Fibroblast of mammary gland (primary cell): ENCODE measurements around the gene CFTR.
A peak's percentile ranks its signal among the peaks of the same experiment; 100 is the strongest.

Source experiments
- DNase-seq: peaks from one replicate; pipeline ENCODE4 v3.0.0-alpha.2; 2010; ENCODE audit warnings: low read depth
- H3K4me3 ChIP-seq: 2 replicates; pipeline ENCODE4 v1.5.1; 2011; ENCODE audit warnings: low read depth, mild to moderate bottlenecking, low read length, moderate library complexity; ENCODE audit not compliant: control insufficient read depth
- TF ChIP-seq, protein P1 (sequence below): conservative IDR thresholded peaks from 2 replicates; pipeline ENCODE4 v1.5.1; 2011; ENCODE audit warnings: low read depth, low read length, inconsistent platforms; ENCODE audit not compliant: control insufficient read depth, insufficient read depth

CFTR gene

DNA sequence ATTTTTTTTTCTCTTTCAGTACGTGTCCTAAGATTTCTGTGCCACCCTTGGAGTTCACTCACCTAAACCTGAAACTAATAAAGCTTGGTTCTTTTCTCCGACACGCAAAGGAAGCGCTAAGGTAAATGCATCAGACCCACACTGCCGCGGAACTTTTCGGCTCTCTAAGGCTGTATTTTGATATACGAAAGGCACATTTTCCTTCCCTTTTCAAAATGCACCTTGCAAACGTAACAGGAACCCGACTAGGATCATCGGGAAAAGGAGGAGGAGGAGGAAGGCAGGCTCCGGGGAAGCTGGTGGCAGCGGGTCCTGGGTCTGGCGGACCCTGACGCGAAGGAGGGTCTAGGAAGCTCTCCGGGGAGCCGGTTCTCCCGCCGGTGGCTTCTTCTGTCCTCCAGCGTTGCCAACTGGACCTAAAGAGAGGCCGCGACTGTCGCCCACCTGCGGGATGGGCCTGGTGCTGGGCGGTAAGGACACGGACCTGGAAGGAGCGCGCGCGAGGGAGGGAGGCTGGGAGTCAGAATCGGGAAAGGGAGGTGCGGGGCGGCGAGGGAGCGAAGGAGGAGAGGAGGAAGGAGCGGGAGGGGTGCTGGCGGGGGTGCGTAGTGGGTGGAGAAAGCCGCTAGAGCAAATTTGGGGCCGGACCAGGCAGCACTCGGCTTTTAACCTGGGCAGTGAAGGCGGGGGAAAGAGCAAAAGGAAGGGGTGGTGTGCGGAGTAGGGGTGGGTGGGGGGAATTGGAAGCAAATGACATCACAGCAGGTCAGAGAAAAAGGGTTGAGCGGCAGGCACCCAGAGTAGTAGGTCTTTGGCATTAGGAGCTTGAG lies at the start of gene CFTR:
Gene CFTR (plus strand): TSS at position 801 of the 830 bp plus-strand sequence. CDS start 70 bp downstream, outside the sequence.
- H3K4me3 ChIP-seq = no peak within 1 kb of the TSS
- TF ChIP-seq, protein P1, sequence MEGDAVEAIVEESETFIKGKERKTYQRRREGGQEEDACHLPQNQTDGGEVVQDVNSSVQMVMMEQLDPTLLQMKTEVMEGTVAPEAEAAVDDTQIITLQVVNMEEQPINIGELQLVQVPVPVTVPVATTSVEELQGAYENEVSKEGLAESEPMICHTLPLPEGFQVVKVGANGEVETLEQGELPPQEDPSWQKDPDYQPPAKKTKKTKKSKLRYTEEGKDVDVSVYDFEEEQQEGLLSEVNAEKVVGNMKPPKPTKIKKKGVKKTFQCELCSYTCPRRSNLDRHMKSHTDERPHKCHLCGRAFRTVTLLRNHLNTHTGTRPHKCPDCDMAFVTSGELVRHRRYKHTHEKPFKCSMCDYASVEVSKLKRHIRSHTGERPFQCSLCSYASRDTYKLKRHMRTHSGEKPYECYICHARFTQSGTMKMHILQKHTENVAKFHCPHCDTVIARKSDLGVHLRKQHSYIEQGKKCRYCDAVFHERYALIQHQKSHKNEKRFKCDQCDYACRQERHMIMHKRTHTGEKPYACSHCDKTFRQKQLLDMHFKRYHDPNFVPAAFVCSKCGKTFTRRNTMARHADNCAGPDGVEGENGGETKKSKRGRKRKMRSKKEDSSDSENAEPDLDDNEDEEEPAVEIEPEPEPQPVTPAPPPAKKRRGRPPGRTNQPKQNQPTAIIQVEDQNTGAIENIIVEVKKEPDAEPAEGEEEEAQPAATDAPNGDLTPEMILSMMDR = no peak

DNA sequence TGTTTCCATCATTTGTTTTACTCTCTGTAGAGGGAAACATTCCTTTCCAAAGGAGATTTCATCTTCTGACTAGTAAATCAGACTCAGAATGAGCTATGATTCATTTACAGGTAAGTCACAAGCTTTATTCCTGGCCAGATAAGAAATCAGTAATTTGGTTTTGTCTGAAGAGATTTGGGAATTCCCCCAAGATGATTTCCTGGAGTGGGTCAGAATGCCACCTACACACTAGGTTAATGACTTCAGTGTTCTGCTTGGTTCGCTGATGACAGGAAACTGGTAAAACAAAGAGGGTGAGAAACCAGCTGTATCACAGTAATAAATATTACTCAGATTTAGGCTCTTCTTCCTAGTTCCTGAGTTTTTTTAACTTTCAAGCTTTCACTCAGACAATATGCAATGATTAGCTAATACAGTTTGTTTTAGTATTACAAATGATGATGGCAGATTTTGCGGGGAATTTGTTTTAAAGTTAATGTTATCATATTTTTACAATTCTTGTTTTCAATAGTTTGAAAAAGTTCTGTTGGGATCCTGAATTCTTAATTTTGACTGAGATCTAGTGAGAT lies 44.3 kb upstream of the CFTR start:
- TF ChIP-seq, protein P1 = no peak
- DNase-seq = no peak
- no peak overlapping the region for H3K4me3 ChIP-seq

More for the DNA sequence above, at the start of gene CFTR:
- DNase-seq = no peak

DNA sequence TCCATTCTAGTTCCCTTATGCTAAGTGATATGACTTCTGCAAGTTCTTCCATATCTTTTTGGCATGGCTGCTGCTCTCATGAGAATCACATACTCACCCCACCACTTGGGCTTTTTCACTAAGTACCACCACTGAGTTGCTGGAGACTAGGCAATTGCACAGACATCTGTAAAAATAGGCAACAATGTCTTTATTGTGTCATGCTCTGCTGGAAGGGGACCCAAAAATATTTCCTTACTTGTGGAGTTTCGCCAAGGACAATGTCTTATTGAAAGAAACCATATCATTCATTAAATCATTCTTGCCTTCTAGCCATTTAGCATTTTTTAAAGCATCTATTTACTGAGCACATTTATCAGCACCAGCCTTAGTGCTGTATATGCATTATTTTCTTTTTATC lies 35.2 kb upstream of the CFTR start:
- no peak overlapping the region for H3K4me3 ChIP-seq
- TF ChIP-seq, protein P1 = no peak
- DNase-seq = no peak

DNA sequence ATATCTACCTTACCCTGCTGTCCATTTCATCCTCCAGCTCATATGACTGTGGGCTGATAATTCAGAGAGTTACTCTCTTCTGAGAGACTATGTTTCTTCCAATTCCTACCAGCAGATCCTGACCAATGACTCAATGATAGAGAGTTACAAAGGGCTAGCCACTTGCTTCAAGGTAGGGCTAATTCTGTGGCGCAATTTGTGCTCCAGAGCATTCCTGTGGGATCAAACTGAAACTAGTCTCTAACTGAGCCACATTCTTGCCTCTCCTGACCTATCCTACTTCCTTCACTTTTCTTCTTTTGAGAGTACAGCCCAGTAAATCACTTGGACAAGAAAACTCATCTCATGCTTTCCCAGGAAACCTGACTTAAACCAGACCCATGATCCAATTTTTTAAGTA lies 34.6 kb upstream of the CFTR start:
- peak; percentile 1 for DNase-seq
- TF ChIP-seq, protein P1 = no peak
- H3K4me3 ChIP-seq = no peak overlapping the region

DNA sequence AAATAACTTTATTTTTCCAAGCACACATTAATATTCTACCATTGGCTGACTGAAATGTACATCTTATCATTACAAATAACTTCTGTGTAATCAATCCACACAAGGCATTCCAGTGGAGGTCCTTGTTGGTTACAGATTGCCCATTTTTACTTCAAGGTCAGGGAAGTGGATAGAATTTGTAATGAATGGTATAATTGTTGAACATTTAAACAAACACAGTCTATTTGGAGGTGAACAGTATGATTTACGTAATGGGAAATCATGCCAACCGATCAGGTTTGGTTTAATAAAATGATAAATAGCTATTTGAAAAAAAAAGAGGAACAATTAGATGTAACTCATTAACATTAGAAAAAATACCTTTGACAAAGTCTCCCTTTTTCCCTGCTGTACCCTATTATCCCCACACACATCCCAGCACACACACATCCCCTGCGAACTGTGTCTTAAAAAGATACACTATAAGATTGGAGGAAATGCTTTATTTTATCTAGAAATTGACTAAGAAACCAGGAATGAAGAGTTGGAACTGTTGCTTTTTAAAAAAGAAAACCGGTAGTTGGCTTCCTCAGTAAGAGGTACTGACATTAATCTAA lies 33.5 kb upstream of the CFTR start:
- H3K4me3 ChIP-seq = no peak overlapping the region
- no peak for DNase-seq
- TF ChIP-seq, protein P1 = no peak

DNA sequence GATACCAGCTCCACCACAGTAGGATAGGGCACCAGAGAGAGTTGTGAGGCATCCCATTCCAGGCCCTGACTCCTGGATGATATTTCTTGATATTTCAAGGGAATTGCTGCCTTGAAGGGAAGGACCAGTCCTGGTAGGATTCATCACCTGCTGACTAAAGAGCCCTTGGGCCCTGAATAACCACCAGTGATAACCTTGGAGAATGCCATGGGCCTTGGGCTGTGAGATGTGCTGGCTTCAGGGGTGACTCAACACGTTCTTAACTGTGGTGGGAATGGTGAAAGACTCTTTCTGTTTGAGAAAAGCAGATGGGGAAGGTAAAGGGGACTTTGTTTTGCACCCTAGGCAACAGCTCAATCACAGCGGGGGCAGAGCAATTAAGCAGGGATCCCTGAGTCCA lies 31.2 kb upstream of the CFTR start:
- no peak for DNase-seq
- H3K4me3 ChIP-seq = no peak overlapping the region
- TF ChIP-seq, protein P1 = no peak
